Progenitor cell of endocrine pancreas (in vitro differentiated cells): ENCODE measurements around the gene TCF7. TPM values are rescaled to one million over a fixed set of nuclear protein-coding genes. Genes with fewer than 3 reads are reported as not detected.

Experiments
- DNase-seq: peaks from one replicate; pipeline ENCODE4 v3.0.0; 2021; ENCODE audit warnings: low spot score; ENCODE audit not compliant: unreplicated experiment
- H3K27ac Mint-ChIP-seq: 2 replicates; pipeline ENCODE4 v1.8.0; 2021; ENCODE audit warnings: mild to moderate bottlenecking, moderate library complexity, mixed read lengths
- H3K27me3 Mint-ChIP-seq: 2 replicates; pipeline ENCODE4 v1.8.0; 2021; ENCODE audit warnings: mixed read lengths
- H3K36me3 Mint-ChIP-seq: 2 replicates; pipeline ENCODE4 v1.8.0; 2022; ENCODE audit warnings: mixed read lengths; ENCODE audit not compliant: insufficient read depth
- H3K4me1 Mint-ChIP-seq: 2 replicates; pipeline ENCODE4 v1.8.0; 2021; ENCODE audit warnings: low read depth, mixed read lengths
- H3K4me3 Mint-ChIP-seq: 2 replicates; pipeline ENCODE4 v1.8.0; 2021; ENCODE audit warnings: low read depth, mild to moderate bottlenecking, moderate library complexity, mixed read lengths
- H3K9me3 Mint-ChIP-seq: 2 replicates; pipeline ENCODE4 v1.8.0; 2021; ENCODE audit warnings: low read depth, mixed read lengths
- total RNA-seq: library from RNA; stranded (reverse); gene quantifications from 2 replicates; pipeline ENCODE4 v1.2.1, GENCODE V29; 2021
- TF ChIP-seq, protein P1 (sequence below): fragments of 200-600 bp; sonication (generic); IDR thresholded peaks from one replicate; pipeline ENCODE4 v1.5.0; 2021; ENCODE audit warnings: antibody characterized with exemption, mild to moderate bottlenecking; ENCODE audit not compliant: unreplicated experiment

TCF7 gene
- total RNA-seq, 1 donor from 2014 or later, result 14.4 TPM

DNA sequence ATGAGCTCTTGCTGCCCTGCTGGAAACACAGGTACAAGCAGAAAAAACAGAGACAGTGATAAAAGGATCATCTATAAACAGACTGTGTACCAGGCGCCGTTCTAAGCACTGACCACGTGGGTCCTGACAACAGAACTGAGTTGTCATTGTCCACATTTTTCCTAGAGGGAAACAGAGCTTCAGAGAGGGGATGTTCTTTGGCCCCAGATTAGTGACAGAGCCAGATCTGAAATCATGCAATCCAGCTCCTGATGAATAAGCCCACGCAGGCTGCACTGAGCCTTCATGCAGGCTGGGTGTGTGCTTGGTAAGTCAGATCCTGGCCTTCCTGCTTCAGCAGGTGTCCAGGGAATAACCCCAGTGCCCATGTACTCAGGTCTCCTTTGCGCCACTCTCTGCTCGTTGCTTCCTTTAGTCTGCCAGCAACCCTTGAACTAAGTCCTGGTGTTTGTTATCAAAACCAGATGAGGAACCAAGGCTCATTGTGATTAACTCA is 22.8 kb upstream of the TCF7 start:
- H3K4me1 Mint-ChIP-seq, result peaks cover 1% of the 10 kb centered on the region
- H3K27ac Mint-ChIP-seq, result no peak overlapping the region
- no peak for DNase-seq
- H3K36me3 Mint-ChIP-seq, result no peaks in the 10 kb centered on the region
- peaks cover 8% of the 10 kb centered on the region for H3K27me3 Mint-ChIP-seq
- H3K9me3 Mint-ChIP-seq, result no peaks in the 10 kb centered on the region
- TF ChIP-seq, protein P1, sequence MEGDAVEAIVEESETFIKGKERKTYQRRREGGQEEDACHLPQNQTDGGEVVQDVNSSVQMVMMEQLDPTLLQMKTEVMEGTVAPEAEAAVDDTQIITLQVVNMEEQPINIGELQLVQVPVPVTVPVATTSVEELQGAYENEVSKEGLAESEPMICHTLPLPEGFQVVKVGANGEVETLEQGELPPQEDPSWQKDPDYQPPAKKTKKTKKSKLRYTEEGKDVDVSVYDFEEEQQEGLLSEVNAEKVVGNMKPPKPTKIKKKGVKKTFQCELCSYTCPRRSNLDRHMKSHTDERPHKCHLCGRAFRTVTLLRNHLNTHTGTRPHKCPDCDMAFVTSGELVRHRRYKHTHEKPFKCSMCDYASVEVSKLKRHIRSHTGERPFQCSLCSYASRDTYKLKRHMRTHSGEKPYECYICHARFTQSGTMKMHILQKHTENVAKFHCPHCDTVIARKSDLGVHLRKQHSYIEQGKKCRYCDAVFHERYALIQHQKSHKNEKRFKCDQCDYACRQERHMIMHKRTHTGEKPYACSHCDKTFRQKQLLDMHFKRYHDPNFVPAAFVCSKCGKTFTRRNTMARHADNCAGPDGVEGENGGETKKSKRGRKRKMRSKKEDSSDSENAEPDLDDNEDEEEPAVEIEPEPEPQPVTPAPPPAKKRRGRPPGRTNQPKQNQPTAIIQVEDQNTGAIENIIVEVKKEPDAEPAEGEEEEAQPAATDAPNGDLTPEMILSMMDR, result no peak
- no peak overlapping the region for H3K4me3 Mint-ChIP-seq

GRCh38 chr5:134092875-134093274 is 21.6 kb upstream of the TCF7 start:
- TF ChIP-seq, protein P1, result no peak
- H3K27me3 Mint-ChIP-seq, result peaks cover 2% of the 10 kb centered on the region
- H3K36me3 Mint-ChIP-seq, result no peaks in the 10 kb centered on the region
- H3K4me1 Mint-ChIP-seq, result peaks cover 6% of the 10 kb centered on the region
- H3K27ac Mint-ChIP-seq, result no peak overlapping the region
- H3K9me3 Mint-ChIP-seq, result no peaks in the 10 kb centered on the region
- H3K4me3 Mint-ChIP-seq, result no peak overlapping the region
- no peak for DNase-seq

- Mint-ChIP-seq H3K36me3 (no peaks in the 10 kb centered on the region), H3K27ac (no peak overlapping the region), H3K27me3 (peaks cover 2% of the 10 kb centered on the region), H3K4me1 (peaks cover 6% of the 10 kb centered on the region), H3K4me3 (no peak overlapping the region), H3K9me3 (no peaks in the 10 kb centered on the region)
- TF ChIP-seq, protein P1, result no peak
- no peak for DNase-seq
Measured at GRCh38 chr5:134093351-134093750, 21.1 kb upstream of the TCF7 start.

GRCh38 chr5:134095293-134095692 is 19.2 kb upstream of the TCF7 start:
- no peak for DNase-seq
- peaks cover 8% of the 10 kb centered on the region for H3K4me1 Mint-ChIP-seq
- no peaks in the 10 kb centered on the region for H3K9me3 Mint-ChIP-seq
- peaks cover 2% of the 10 kb centered on the region for H3K27me3 Mint-ChIP-seq
- H3K36me3 Mint-ChIP-seq, result no peaks in the 10 kb centered on the region
- TF ChIP-seq, protein P1, result no peak
- H3K27ac Mint-ChIP-seq, result no peak overlapping the region
- H3K4me3 Mint-ChIP-seq, result no peak overlapping the region

- no peaks in the 10 kb centered on the region for H3K9me3 Mint-ChIP-seq
- no peak for DNase-seq
- peaks cover 2% of the 10 kb centered on the region for H3K27me3 Mint-ChIP-seq
- peaks cover 8% of the 10 kb centered on the region for H3K4me1 Mint-ChIP-seq
- TF ChIP-seq, protein P1, result no peak
- no peak overlapping the region for H3K27ac Mint-ChIP-seq
- no peaks in the 10 kb centered on the region for H3K36me3 Mint-ChIP-seq
- no peak overlapping the region for H3K4me3 Mint-ChIP-seq
Measured at GRCh38 chr5:134095887-134096589, 18.4 kb upstream of the TCF7 start.
